ENCODE data around the gene TMPRSS13. TPM values are rescaled to one million over a fixed set of nuclear protein-coding genes. Genes with fewer than 3 reads are reported as not detected.

TMPRSS13 gene
- total RNA-seq, 1 donor from 2014 or later = not detected

GRCh38 chr11:117973503-117973860 is 44.3 kb upstream of the TMPRSS13 start:
- TF ChIP-seq CTCF (IDR thresholded peaks at IDR 0.05) = no peak
- Histone ChIP-seq H3K27ac (no peak overlapping the region), H3K4me1 (no peaks in the 10 kb centered on the region), H3K36me3 (no peaks in the 10 kb centered on the region), H3K4me3 (no peak overlapping the region), H3K27me3 (no peaks in the 10 kb centered on the region), H3K9me3 (no peaks in the 10 kb centered on the region)
- intact Hi-C loops (cut with DNase I) = no loop called here
- DNase-seq (ENCODE audit: low spot score in 2 of 2) = no peak

- Histone ChIP-seq H3K4me1 (no peaks in the 10 kb centered on the region), H3K27me3 (no peaks in the 10 kb centered on the region), H3K4me3 (no peak overlapping the region), H3K27ac (no peak overlapping the region), H3K9me3 (no peaks in the 10 kb centered on the region), H3K36me3 (no peaks in the 10 kb centered on the region)
- no peak for TF ChIP-seq CTCF (IDR thresholded peaks at IDR 0.05)
- no peak for DNase-seq (ENCODE audit: low spot score in 2 of 2)
- intact Hi-C loops (cut with DNase I) = no loop called here
These were observed 43.7 kb upstream of the TMPRSS13 start for GRCh38 chr11:117972629-117973502.

- Histone ChIP-seq H3K4me3 (no peak overlapping the region), H3K9me3 (no peaks in the 10 kb centered on the region), H3K36me3 (no peaks in the 10 kb centered on the region), H3K27me3 (no peaks in the 10 kb centered on the region), H3K27ac (no peak overlapping the region), H3K4me1 (no peaks in the 10 kb centered on the region)
- no peak for DNase-seq (ENCODE audit: low spot score in 2 of 2)
- intact Hi-C loops (cut with DNase I) = no loop called here
- TF ChIP-seq CTCF (IDR thresholded peaks at IDR 0.05) = no peak
These were observed 42.8 kb upstream of the TMPRSS13 start for GRCh38 chr11:117972044-117972443.

- DNase-seq (ENCODE audit: low spot score in 2 of 2) = no peak
- Histone ChIP-seq H3K9me3 (no peaks in the 10 kb centered on the region), H3K27ac (no peak overlapping the region), H3K27me3 (no peaks in the 10 kb centered on the region), H3K4me3 (no peak overlapping the region), H3K4me1 (no peaks in the 10 kb centered on the region), H3K36me3 (no peaks in the 10 kb centered on the region)
- intact Hi-C loops (cut with DNase I) = no loop called here
- no peak for TF ChIP-seq CTCF (IDR thresholded peaks at IDR 0.05)
These were observed 41.3 kb upstream of the TMPRSS13 start for GRCh38 chr11:117970400-117971024.

- no peak for DNase-seq (ENCODE audit: low spot score in 2 of 2)
- Histone ChIP-seq H3K27ac (no peak overlapping the region), H3K9me3 (no peaks in the 10 kb centered on the region), H3K4me1 (no peaks in the 10 kb centered on the region), H3K27me3 (no peaks in the 10 kb centered on the region), H3K36me3 (no peaks in the 10 kb centered on the region), H3K4me3 (no peak overlapping the region)
- no peak for TF ChIP-seq CTCF (IDR thresholded peaks at IDR 0.05)
- intact Hi-C loops (cut with DNase I) = no loop called here
These were observed 40.2 kb upstream of the TMPRSS13 start for GRCh38 chr11:117969160-117969991.
